ENCODE measurements around the gene GFRA1.

GFRA1 gene

DNA sequence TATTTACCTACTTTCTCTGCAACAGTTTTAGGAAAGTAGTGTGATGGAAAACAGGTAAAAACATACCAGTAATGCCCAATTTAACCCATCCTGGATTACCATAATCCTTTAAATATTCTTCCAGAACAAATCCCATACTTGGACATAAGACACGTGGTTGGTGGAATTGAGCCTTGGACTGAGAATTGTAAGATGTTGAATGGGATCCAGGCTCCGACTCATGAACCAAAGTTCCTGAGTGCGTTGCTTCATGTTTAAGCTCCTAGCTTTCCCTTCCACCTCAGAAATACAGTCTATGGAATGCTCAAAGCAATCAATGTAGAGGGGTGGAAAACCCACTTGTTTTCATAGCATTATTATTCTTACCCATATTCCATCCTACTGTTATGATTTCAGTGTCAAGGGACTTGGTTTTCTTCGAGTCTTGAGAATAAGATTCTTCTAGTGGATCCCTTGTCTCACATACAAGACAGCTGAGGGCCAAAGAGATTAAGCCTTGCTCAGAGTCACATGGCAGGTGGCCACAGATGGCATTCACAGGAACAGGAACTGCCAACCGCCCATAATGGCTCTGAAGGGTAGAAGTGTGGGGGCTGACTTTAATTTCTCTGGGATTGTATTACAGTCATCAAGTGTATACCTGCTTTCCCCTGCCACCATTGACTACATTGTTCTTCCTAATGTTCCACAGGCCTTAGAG lies 171.2 kb downstream of the GFRA1 start:
- no peak for DNase-seq (ENCODE audit: low read depth)

- DNase-seq (ENCODE audit: low read depth): no peak
Observed at GRCh38 chr10:116100984-116101383, 172.0 kb downstream of the GFRA1 start.

DNA sequence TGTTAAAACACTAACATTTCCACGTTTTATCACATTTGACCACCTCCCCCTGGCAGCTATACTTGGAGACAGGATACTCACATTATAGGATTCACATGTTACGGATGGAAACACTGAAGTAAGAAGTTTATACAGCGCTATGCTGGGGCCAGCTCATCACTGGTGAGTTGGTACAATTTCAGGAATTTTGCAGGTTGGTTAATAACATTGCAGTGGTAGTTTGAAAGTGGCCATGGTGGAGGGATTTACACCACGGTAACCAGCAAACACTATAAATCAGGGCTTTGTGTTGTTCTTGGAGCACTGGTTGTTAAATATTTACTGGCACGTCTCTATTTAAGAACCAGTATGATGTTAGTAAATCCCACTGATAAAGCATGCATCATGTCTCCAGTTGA lies 174.0 kb downstream of the GFRA1 start:
- no peak for DNase-seq (ENCODE audit: low read depth)

DNA sequence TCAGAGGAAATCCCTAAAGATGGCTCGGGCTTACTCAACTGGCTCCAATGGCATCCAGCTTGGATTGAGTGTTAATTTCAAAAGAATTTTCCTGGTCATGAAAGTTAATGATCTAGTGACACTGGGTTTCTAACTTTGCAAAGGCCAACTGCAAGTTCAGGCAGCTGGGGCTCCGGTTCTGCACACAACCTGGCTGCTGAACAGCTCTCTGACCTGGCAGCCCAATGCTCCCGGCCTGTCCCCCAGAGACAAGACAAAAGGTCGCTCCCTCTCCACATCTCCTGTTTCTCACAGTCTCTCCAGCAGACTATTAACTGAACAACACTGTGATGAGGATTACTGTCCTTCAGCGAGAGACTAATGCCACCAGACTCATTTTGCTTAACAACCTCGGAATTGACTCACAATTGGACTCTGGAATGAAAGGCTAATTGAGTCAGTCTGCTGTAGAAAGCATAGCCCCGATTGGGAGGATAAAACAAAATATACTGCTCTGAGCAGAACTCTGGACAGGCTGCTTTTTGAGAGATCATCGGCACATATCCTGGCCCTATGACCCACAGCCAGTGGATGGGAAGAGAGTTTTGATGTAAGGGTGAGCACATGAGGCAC lies 174.5 kb downstream of the GFRA1 start:
- DNase-seq (ENCODE audit: low read depth): no peak

DNA sequence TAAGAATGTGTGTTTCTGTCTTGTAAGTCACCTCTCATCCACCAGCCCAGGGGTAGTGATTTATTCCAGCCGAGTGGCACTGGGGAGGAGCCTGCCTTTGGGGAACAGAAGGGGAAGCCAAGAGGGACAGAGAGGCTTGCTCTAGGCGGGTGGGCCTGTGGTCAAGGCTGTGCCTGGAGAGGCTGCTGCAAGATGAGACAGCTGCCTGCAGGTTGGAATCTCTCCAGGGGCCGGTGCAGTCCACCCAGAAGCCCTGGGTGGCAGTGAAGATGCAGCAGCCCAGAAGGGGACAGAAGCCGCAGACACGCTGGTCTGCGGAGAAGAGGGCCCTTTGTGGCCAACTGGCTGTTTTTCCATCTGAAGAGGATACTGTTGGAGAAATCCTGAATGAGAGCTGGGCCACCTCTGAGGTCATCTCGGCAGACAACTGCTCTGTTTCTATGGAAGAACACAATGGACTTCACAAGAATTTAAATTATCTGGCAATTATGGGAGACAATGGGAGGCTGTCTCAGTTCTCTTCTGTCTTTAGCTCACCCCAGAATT lies 175.7 kb downstream of the GFRA1 start:
- DNase-seq (ENCODE audit: low read depth): no peak

GRCh38 chr10:116096526-116096925 lies 176.5 kb downstream of the GFRA1 start:
- no peak for DNase-seq (ENCODE audit: low read depth)

- no peak for DNase-seq (ENCODE audit: low read depth)
Observed at GRCh38 chr10:116094356-116094755, 178.7 kb downstream of the GFRA1 start.

GRCh38 chr10:116093031-116093430 lies 180.0 kb downstream of the GFRA1 start:
- DNase-seq (ENCODE audit: low read depth): no peak

- no peak for DNase-seq (ENCODE audit: low read depth)
Observed at GRCh38 chr10:116088985-116089384, 184.0 kb downstream of the GFRA1 start.

DNA sequence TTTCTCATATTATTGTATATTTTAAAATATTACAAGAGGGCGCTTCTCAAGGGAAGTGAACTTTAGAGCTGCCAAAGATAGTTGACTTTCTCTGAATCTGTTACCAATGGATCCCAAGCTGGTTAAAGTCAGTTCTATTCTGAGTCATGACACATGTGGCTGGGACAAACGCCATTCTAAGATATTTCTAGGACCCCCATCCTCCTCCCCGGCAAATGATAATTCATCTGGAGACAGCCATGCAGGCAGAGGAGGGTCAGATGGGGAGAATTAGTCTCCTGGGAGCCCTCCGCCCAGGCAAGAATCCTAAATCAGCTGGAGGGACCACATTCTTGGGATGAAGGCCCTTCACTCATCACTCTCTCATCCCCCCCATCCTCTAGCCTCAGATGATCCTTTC lies 187.7 kb downstream of the GFRA1 start:
- no peak for DNase-seq (ENCODE audit: low read depth)

GRCh38 chr10:116084161-116084560 lies 188.8 kb downstream of the GFRA1 start:
- DNase-seq (ENCODE audit: low read depth): no peak

DNA sequence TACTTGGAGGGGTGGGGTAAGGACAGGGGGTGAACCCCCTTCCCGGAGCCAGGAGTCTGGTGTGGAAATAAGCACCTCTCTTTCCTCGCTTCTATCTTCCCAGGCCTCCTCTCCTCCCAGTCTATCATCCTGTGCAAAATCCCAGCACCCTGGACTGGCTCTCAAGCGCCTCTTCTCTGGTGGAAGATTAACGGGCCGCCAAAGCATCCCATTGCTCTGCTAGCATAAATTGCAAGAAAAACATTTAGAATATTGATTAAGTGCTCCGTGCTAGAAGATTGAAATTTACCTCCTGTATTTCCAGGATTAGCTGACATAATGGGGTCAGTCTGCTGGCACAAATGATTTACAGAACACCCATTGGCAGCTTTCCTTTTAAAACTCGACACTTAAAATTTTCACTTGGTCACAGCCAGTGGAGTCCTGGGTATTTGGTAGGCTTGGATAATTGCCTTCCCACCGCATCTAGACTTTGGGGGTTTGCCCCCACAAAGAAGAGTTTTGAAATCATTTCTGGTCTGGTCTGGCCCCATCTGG lies 189.7 kb downstream of the GFRA1 start:
- no peak for DNase-seq (ENCODE audit: low read depth)

- DNase-seq (ENCODE audit: low read depth): no peak
Observed at GRCh38 chr10:116082762-116083161, 190.2 kb downstream of the GFRA1 start.

GRCh38 chr10:116082206-116082605 lies 190.8 kb downstream of the GFRA1 start:
- DNase-seq (ENCODE audit: low read depth): no peak

- no peak for DNase-seq (ENCODE audit: low read depth)
Observed at GRCh38 chr10:116080553-116080952, 192.5 kb downstream of the GFRA1 start.

DNA sequence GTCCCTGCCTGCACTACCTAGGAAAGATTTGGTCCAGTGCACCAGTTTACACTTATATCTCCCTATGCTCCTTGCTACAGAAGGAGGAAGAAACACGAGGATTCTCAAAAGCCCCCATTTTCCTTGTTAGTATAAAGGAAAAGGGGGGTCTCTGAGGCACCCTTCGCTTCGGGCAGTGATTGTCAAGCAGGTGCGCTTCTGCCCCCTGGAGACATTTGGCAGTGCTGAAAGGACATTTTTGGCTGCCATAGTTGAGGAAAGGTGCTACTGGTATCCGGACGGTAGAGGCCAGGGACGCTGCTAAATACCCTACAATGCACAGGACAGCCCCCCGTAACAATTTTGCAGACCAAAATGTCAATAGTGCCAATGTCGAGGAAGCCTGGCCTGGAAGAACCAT lies 193.7 kb downstream of the GFRA1 start:
- no peak for DNase-seq (ENCODE audit: low read depth)

DNA sequence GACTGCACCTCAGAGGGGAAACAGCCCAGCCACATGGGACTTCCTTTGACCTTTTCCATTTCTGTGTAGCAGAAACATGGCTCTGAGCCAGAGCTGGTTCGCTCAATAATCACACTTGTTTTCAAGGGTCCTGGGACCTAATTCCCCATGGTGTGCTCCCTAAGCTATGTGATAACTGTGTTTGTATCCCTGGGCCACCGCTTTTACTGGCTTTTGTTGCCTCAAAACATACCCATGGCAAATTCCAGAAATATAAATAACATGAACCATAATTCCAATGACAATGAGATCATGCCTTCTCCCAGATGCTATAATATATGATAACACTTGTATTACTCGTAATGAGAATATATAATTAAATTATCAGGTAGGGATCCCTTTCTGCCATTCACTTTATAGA lies 196.4 kb downstream of the GFRA1 start:
- DNase-seq (ENCODE audit: low read depth): no peak

GRCh38 chr10:116073510-116073909 lies 199.5 kb downstream of the GFRA1 start:
- no peak for DNase-seq (ENCODE audit: low read depth)

DNA sequence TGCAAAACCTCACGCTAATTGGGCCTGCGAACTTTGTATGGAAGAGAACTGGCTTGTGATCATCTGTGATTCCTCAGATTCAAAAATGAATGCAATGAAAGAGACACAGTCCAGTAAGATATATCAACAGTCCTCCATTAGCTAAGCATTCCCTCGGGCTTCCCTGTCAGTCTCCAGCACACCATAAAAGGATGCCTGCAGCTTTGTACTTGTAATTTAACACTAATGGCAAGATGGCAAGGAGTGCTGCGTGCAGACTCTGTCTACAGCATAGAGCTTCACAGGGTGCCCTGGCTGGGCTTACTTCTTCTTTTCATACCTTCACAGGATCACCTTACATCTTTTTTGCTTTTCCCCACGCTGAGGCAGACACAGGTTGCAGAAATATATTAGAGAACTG lies 200.0 kb downstream of the GFRA1 start:
- no peak for DNase-seq (ENCODE audit: low read depth)

GRCh38 chr10:116071453-116072148 lies 201.4 kb downstream of the GFRA1 start:
- DNase-seq (ENCODE audit: low read depth): no peak

GRCh38 chr10:116070743-116071320 lies 202.2 kb downstream of the GFRA1 start:
- DNase-seq (ENCODE audit: low read depth): no peak

GRCh38 chr10:116069856-116070255 lies 203.2 kb downstream of the GFRA1 start:
- no peak for DNase-seq (ENCODE audit: low read depth)

DNA sequence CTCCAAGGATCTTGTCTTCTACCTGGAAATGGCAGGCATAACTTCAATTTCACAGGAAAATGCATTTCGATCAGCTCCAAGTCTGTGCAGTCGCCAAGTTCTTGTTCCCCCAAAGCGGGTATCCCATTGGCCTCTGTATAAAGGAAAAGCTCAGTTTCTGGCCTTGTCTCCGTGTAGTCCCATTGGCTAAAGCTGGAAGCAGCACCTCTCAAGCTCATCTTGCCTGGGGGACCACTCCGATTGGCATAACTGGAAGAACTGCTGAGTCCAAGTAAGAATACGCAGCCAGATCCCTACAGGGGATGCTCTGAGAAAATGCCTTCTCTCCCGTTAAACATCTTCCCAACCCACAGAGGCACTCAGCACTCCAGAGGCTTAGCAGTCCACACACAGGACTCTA lies 205.2 kb downstream of the GFRA1 start:
- no peak for DNase-seq (ENCODE audit: low read depth)

Data from activated T-cell treated with anti-CD3 and anti-CD28 coated beads for 24 hours (primary cell).